ENCODE data around the gene CDH13.

The CDH13 gene

DNA sequence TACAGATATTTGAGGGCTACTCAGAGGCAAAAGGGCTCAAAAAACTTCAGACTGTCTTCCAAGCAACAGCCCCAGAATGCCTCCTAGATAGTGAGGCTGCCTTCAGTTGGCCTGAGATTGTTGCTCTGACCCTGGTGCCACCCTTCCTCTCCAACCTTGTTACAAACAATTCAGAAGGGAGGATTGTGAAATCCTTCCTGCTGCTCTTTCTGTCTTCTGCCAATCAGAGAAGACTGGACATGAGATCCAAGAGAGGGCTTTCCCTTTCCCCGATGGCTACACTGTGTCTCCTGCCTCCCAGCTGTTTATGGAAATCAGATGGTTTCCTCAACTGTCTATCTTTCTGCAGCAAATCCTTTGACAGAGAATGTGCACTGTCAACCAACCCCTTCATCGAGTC, 419.9 kb downstream of the CDH13 start:
- no peak overlapping the region for H3K27ac ChIP-seq (replicated peaks)
- no peak for TF ChIP-seq GABPA (IDR thresholded peaks at IDR 0.05; ENCODE audit: low read depth)
- no peak for TF ChIP-seq POLR2AphosphoS5 (IDR thresholded peaks at IDR 0.05; ENCODE audit: low read depth)
- TF ChIP-seq, protein P1, sequence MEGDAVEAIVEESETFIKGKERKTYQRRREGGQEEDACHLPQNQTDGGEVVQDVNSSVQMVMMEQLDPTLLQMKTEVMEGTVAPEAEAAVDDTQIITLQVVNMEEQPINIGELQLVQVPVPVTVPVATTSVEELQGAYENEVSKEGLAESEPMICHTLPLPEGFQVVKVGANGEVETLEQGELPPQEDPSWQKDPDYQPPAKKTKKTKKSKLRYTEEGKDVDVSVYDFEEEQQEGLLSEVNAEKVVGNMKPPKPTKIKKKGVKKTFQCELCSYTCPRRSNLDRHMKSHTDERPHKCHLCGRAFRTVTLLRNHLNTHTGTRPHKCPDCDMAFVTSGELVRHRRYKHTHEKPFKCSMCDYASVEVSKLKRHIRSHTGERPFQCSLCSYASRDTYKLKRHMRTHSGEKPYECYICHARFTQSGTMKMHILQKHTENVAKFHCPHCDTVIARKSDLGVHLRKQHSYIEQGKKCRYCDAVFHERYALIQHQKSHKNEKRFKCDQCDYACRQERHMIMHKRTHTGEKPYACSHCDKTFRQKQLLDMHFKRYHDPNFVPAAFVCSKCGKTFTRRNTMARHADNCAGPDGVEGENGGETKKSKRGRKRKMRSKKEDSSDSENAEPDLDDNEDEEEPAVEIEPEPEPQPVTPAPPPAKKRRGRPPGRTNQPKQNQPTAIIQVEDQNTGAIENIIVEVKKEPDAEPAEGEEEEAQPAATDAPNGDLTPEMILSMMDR (IDR thresholded peaks at IDR 0.05; ENCODE audit: insufficient read depth, low read length): no peak
- TF ChIP-seq SPI1 (IDR thresholded peaks at IDR 0.05; ENCODE audit: borderline replicate concordance, low read depth): no peak
- TF ChIP-seq, protein P2, sequence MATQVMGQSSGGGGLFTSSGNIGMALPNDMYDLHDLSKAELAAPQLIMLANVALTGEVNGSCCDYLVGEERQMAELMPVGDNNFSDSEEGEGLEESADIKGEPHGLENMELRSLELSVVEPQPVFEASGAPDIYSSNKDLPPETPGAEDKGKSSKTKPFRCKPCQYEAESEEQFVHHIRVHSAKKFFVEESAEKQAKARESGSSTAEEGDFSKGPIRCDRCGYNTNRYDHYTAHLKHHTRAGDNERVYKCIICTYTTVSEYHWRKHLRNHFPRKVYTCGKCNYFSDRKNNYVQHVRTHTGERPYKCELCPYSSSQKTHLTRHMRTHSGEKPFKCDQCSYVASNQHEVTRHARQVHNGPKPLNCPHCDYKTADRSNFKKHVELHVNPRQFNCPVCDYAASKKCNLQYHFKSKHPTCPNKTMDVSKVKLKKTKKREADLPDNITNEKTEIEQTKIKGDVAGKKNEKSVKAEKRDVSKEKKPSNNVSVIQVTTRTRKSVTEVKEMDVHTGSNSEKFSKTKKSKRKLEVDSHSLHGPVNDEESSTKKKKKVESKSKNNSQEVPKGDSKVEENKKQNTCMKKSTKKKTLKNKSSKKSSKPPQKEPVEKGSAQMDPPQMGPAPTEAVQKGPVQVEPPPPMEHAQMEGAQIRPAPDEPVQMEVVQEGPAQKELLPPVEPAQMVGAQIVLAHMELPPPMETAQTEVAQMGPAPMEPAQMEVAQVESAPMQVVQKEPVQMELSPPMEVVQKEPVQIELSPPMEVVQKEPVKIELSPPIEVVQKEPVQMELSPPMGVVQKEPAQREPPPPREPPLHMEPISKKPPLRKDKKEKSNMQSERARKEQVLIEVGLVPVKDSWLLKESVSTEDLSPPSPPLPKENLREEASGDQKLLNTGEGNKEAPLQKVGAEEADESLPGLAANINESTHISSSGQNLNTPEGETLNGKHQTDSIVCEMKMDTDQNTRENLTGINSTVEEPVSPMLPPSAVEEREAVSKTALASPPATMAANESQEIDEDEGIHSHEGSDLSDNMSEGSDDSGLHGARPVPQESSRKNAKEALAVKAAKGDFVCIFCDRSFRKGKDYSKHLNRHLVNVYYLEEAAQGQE (IDR thresholded peaks at IDR 0.05; ENCODE audit: insufficient replicate concordance, low read depth): no peak
- DNase-seq (ENCODE audit: low read depth in 1 of 2, low spot score in 1 of 2): no peak
- no peak overlapping the region for H3K4me3 ChIP-seq (replicated peaks; ENCODE audit: insufficient read depth, low read length)
- H3K27me3 ChIP-seq (ENCODE audit: insufficient read depth, poor library complexity, severe bottlenecking): no peaks in the 10 kb centered on the region

DNA sequence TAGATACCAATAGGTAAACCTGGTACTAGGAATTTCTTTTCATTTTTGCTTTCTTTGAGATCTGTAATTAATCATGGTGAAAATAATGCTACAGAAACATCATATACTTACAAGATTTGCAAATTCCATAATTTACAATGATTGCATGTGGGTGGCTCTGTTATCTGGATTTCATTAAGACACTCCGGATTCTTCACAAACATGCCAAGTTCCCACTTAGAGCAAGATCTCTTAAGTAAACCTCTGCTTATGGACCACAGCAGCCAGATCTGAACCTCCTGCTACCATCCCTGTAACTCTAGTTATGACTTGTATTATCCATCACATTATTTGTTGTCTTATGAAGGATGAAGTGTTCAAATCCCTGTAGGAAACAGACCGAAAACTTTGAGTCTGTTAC, 424.7 kb downstream of the CDH13 start:
- no peak overlapping the region for H3K4me3 ChIP-seq (replicated peaks; ENCODE audit: insufficient read depth, low read length)

DNA sequence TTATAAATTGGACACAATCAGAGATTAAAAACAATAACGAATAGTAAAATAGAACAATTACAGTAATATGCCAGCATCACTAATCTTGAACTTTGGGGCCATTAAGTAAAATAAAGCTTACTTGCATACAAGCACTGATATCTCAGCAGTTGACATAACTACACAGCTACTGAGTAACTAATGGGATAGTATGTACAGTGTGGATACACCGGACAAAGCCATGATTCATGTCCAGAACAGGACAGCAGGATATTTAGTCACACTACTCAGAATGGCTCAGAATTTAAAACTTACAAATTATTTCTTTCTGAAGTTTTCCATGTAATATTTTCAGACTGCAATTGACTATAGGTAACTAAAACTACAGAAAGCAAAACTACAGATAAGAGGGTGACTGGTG, 427.5 kb downstream of the CDH13 start:
- TF ChIP-seq SPI1 (IDR thresholded peaks at IDR 0.05; ENCODE audit: borderline replicate concordance, low read depth) (no peak), POLR2AphosphoS5 (IDR thresholded peaks at IDR 0.05; ENCODE audit: low read depth) (no peak), GABPA (IDR thresholded peaks at IDR 0.05; ENCODE audit: low read depth) (no peak)
- TF ChIP-seq, protein P1 (IDR thresholded peaks at IDR 0.05; ENCODE audit: insufficient read depth, low read length): no peak
- TF ChIP-seq, protein P2 (IDR thresholded peaks at IDR 0.05; ENCODE audit: insufficient replicate concordance, low read depth): no peak
- Histone ChIP-seq H3K27ac (replicated peaks) (no peak overlapping the region), H3K27me3 (ENCODE audit: insufficient read depth, poor library complexity, severe bottlenecking) (no peaks in the 10 kb centered on the region), H3K4me3 (replicated peaks; ENCODE audit: insufficient read depth, low read length) (no peak overlapping the region)
- no peak for DNase-seq (ENCODE audit: low read depth in 1 of 2, low spot score in 1 of 2)

More for the DNA sequence above, 424.7 kb downstream of the CDH13 start:
- DNase-seq (ENCODE audit: low read depth in 1 of 2, low spot score in 1 of 2): no peak
- no peak overlapping the region for H3K27ac ChIP-seq (replicated peaks)
- TF ChIP-seq, protein P1 (IDR thresholded peaks at IDR 0.05; ENCODE audit: insufficient read depth, low read length): no peak
- TF ChIP-seq POLR2AphosphoS5 (IDR thresholded peaks at IDR 0.05; ENCODE audit: low read depth): no peak
- no peak for TF ChIP-seq GABPA (IDR thresholded peaks at IDR 0.05; ENCODE audit: low read depth)
- no peak for TF ChIP-seq SPI1 (IDR thresholded peaks at IDR 0.05; ENCODE audit: borderline replicate concordance, low read depth)
- TF ChIP-seq, protein P2 (IDR thresholded peaks at IDR 0.05; ENCODE audit: insufficient replicate concordance, low read depth): no peak
- H3K27me3 ChIP-seq (ENCODE audit: insufficient read depth, poor library complexity, severe bottlenecking): no peaks in the 10 kb centered on the region
